Colon (tissue), 2 donors: ENCODE results near the gene SPTBN4.
A peak's percentile ranks its signal among the peaks of the same experiment; 100 is the strongest.
"Not testable (repeated sequence)": the region's sequence is repeated elsewhere in the genome, so short reads cannot be mapped to it uniquely, and the experiment has no call there.

Experiments used
- FAIRE-seq: peaks from 2 replicates; lab custom pipeline; 2012; peaks lifted over from hg19 to GRCh38; lab: Jason Lieb, UNC
- donor health status: control.
- donor health status: control.

Gene SPTBN4

DNA sequence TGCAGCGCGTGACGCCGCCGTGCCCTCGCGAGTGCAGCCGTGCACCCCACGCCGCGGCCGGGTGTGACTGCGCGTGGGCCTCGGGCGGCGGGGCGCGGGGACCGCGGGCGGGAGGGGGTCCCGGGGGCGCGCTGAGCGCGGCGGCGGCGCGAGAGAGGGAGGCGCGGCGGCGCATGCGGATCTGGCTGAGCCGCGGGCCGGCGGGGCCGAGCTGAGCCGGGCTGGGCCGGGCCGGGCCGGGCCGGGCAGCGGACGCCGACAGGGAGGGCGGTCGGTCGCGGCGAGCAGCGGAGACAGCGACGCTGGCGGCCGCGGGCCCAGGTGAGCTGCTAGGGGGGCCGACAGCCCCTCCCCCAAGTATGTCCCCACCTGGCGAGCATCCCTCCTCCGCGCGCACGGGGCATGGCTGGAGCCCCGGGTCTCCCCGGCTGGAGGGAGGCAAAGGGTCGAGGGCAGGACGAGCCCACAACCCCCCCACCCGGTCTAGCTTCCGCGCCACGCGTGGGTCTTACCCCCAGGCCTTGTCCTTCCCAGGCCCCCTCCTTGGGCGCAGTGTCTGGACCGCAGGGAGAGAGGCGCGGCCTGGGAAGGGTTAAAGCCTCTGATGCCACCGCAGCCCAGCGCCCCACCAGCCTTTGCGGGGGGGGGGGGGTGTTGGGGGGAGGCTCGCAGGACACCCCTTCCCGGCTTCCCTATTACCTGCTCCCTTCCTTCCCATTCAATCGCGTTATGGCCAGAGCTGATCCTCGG lies at the start of gene SPTBN4:
SPTBN4 (plus strand) TSS at position 17 of the 750 bp plus-strand sequence. CDS start 5,621 bp downstream, outside the sequence.
- no peak for FAIRE-seq

DNA sequence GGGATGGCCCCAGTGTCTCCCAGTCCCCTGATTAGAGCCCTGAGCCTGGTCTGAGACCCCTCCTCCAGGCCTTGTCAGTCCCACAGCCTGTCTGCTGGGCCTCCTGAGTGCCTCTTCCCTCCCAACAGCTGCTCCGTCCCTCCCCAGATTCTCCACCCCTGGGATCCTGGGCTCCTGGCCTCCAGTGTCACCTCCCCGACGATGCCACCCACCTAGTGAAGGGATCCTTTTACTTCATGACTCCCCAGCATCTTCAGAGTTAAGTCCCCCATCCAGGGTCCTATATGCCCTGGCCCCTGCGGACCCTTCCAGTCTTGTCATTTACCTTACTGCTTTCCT lies 49.2 kb upstream of the SPTBN4 start:
- no peak for FAIRE-seq

- FAIRE-seq: no peak
Observed at GRCh38 chr19:40418040-40418439, 48.8 kb upstream of the SPTBN4 start.

DNA sequence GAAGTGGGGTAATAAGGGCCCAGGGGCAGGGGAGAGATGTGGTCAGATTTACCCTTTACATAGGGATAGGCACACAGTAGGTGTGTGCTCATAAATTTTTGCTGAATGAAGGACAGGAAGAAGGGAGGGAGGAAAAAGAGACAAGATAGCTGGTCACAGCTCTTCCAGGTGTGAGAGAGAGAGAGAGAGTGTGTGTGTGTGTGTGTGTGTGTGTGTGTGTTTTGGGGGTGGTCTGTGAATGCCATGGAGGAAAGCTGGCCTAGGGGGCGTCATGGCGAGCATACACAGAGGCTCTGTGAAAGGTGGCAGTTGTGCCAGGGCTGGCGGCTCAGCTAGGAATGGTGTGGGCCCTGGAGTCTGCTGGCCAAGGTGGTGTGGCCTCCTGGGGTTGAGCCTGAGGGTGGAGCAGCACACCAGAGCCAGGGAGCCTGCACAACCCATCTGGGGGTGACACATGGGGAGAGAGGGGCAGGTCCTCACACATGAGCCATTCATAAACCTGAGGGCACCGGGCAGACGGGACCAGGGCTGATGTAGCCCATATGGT lies 47.7 kb upstream of the SPTBN4 start:
- no peak for FAIRE-seq

DNA sequence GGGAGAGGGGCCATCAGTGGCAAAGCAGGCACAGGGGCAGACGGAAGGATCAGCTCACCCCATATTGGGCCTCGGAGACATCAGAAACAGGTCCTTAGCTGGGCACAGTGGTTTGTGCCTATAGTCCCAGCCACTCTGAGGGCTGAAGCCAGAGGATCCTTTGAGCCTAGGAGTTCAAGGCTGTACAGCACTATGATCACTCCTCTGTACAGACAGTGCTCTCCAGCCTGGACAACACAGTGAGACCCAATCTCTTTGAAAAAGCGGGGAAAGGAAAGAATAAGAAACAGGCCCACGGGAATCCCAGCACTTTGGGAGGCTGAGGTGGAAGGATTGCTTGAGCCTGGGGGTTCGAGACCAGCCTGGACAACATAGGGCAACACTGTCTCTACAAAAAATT lies 47.0 kb upstream of the SPTBN4 start:
- FAIRE-seq: no peak

DNA sequence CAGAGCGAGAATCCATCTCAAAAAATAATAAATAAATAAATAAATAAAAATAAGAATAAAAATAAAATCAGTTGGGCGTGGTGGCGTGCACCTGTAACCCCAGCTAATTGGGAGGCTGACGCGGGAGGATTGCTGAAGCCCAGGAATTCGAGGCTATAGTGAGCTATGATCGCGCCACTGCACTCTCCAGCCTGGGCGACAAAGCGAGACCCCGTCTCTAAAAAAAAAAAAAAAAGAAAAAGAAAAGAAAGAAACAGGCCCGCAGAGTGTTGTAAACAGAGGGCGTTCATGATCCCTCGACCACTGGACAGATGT lies 46.4 kb upstream of the SPTBN4 start:
- no peak for FAIRE-seq

- FAIRE-seq: no peak
Observed at GRCh38 chr19:40420766-40421765, 45.7 kb upstream of the SPTBN4 start.

DNA sequence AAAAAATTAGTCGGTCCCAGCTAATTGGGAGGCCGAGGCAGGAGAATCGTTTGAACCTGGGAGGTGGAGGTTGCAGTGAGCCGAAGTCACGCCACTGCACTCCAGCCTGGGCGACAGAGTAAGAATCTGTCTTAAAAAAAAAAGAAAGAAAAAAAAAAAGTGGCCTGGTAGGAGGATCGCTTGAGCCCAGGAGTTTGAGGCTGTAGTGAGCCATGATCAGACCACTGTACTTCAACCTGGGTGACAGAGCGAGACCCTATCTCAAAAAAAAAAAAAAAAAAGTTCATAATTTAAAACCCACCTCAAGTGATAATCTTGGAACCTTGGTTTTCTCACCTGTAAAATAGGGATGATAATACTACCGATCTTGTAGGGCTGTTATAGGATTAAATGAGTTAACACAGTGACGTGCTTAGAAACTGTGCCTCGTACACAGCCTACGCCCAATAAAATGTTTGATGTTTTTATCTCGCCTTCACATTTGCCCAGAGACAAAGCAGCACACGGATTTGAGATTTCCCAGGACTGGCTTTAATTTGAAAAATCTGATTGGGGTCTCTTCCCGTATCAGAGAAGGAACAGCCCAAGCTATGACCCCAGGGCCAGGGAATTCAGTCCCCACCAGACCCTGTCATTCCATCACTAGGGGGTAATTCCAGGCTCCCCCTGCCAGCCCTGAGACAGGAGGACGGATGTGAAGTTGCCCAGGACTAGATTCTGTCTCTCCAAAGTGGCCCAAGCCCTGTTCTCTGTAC lies 44.6 kb upstream of the SPTBN4 start:
- FAIRE-seq: no peak

DNA sequence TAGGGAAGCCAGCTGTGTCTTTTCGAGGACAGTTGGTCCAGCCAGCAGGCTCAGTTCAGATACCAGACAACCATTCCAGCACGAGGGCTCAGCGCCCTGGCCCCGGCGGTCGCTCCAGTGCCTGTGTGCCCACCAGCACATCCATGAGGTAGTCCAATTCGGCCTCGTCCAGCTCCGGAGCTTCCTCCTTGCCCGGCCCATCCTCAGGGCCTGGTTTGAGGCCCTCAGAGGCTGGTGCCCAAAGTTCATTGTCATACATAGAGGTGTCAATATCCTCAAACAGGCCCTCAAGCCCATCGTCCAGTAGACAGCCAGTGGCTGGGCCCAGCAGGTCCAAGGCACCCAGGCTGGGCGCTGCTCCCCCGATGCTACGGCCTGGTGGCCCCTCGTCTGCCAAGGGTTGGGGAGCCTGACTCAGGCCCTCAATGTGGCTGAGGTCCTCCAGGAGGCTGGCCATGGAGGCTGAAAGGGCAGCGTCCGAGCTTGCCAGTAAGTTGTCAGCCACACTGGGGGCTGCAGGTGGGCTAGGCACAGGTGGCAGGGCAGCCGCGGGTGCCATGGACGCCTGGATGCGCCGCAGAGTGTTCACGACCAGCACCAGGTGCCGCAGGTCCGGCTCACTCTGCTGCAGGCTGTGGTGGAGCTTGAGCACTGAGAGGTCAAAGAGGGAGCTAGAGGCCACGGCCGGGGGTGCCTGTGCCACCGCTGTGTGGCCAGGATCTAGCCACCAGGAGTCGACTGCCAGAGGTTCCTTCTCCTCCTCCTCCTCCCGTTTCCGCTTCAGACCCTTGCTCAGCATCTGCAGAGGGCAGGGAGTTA lies 43.8 kb upstream of the SPTBN4 start:
- no peak for FAIRE-seq

- no peak for FAIRE-seq
Observed at GRCh38 chr19:40423938-40424337, 42.9 kb upstream of the SPTBN4 start.

DNA sequence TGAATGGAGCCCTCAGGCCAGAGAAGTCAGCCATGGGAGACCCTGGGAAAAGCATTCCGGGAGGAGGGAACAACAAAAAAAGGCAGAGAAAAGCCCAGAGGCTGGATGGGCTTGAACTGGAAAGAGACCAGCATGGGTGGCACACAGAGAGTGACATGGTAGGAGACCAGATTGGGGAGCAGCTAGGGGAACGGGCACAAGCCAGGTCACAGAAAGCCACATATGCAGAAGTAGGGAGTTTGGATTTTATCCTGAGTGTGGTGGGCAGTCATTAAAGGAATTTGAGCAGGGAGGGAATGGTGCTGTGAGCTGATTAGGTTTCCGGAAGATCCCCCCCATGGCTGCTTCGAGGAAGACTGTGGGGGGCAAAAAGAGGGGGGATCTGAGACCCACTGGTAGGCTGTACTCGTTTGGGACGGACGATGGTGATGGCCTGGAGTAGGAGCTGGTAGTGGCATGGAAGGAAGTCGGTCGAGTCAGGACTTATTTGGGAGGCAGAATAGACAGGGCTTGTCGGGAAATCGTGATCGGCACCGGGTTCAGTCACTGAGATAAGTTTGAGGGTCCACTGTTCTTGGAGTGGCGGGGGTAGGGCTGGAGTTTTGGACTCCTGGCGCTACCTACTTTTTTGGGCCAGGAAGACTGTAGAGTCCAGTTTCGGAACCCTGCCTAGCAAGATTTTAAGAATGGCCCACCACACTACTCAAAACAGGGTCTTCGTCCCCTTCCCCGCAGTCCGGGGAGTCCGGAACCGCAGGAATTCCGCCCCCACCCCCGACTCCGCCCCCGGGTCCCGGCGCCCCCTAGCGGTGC lies 42.0 kb upstream of the SPTBN4 start:
- FAIRE-seq: no peak

- FAIRE-seq: peak; percentile 21
Observed at GRCh38 chr19:40425450-40426287, 41.1 kb upstream of the SPTBN4 start, which contains the start of gene SERTAD1. TSS of gene SERTAD1 (minus strand) at chr19:40425992. CDS start at chr19:40423546, 2,446 bp downstream.

GRCh38 chr19:40428197-40428596 lies 38.6 kb upstream of the SPTBN4 start:
- FAIRE-seq: not testable (repeated sequence)

GRCh38 chr19:40430242-40430641 lies 36.6 kb upstream of the SPTBN4 start:
- FAIRE-seq: not testable (repeated sequence)

DNA sequence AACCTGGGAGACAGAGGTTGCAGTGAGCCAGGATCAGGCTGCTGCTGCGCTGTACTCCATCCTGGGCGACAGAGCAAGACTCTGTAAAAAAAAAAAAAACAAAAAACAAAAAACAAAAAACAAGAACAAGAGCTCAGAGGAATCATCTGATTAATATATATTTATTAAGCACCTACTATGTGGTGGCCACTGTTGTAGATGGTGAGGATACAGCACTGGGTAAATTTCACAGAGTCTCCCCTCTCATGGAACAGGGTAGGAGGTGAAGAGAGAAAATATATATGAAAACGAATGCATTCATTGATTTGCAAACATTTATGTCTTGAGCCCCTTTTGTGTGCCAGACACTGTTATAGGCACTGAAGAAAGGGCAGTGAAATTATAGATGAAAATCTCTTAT lies 35.1 kb upstream of the SPTBN4 start:
- FAIRE-seq: no peak

- FAIRE-seq: not testable (repeated sequence)
Observed at GRCh38 chr19:40432760-40433159, 34.0 kb upstream of the SPTBN4 start.

GRCh38 chr19:40433391-40434216 lies 33.2 kb upstream of the SPTBN4 start:
- FAIRE-seq: no peak

- no peak for FAIRE-seq
Observed at GRCh38 chr19:40438284-40438683, 28.5 kb upstream of the SPTBN4 start.
